Activated T-helper 2 cell treated with anti-CD3 and anti-CD28 coated beads, Interferon-gamma antibody, Interleukin-2, Interleukin-4, amounts not matched to agents 10 μg/mL and 5 μg/mL and 100 μg/mL, durations not matched to agents 14 hours and 24 hours and 36 hours (primary cell): ENCODE results near the gene PPT2. TPM values are rescaled to one million over a fixed set of nuclear protein-coding genes. Genes with fewer than 3 reads are reported as not detected.
"Not testable (repeated sequence)": the region's sequence is repeated elsewhere in the genome, so short reads cannot be mapped to it uniquely, and the experiment has no call there.

ENCODE experiments used
- DNase-seq: peaks from one replicate; pipeline ENCODE4 v3.0.0; 2021; ENCODE audit warnings: low spot score
- H3K27ac Mint-ChIP-seq: one replicate; pipeline ENCODE4 v1.8.0; 2021; ENCODE audit warnings: mixed read lengths
- H3K27me3 Mint-ChIP-seq: one replicate; pipeline ENCODE4 v1.8.0; 2021; ENCODE audit warnings: low read depth, mixed read lengths
- H3K36me3 Mint-ChIP-seq: one replicate; pipeline ENCODE4 v1.8.0; 2021; ENCODE audit warnings: low read depth, mixed read lengths
- H3K4me1 Mint-ChIP-seq: one replicate; pipeline ENCODE4 v1.8.0; 2021; ENCODE audit warnings: low read depth, mixed read lengths
- H3K4me3 Mint-ChIP-seq: one replicate; pipeline ENCODE4 v1.8.0; 2021; ENCODE audit warnings: low read depth, mild to moderate bottlenecking, moderate library complexity, mixed read lengths
- H3K9me3 Mint-ChIP-seq: one replicate; pipeline ENCODE4 v1.8.0; 2021; ENCODE audit warnings: mixed read lengths
- intact Hi-C: fragments of 100-400 bp; cut with micrococcal nuclease; formaldehyde crosslinking; loops from one replicate; pipeline ENCODE4 v1.15.1; 2023
- total RNA-seq: library from RNA; stranded (reverse); gene quantifications from 2 replicates; pipeline ENCODE4 v1.2.3, GENCODE V29; 2022

The PPT2 gene
- total RNA-seq, 1 donor from 2014 or later: 11.5 TPM

DNA sequence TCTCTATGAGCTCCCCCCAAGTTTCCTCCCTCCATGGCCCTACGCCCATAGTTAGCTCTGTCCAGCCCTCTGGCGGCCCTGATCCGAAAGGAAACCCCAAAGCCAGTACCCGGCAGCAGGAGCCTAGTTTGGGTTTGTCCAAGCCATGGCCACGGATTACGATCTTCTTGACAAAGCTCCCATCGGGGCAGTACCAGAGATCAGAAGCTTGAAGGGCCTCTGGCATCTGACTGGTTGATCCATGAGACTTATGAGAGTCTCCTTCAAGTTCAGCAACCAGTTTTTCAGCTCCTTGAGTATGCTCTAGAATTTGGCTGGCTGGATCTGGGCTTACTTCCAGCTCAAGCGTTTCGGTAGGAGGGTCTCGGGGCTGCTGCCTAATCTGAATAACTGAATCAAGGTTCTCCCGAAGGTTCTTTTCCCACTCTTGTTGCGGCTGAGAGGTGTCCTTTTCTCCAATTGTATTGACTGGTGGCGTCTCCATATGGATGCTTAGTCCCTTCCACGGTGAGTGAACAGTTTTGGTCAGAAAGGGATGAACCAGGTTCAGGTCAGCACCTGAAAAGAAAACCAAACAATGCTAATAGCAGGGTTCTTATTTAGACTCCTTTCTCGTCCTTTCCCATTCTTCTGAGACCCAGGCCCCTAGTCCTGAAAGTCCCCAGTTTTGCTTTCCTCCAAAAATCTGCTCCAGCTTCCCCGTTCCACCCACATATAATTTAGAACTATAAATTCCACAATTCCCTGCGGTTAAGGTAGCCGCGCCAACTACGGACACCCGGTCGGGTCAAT, 24.4 kb upstream of the PPT2 start:
- Mint-ChIP-seq H3K4me1 (peaks cover 36% of the 10 kb centered on the region), H3K27me3 (peaks cover 4% of the 10 kb centered on the region), H3K4me3 (peak overlapping the region; percentile 99), H3K27ac (peak overlapping the region; percentile 90), H3K9me3 (no peaks in the 10 kb centered on the region), H3K36me3 (peaks cover 16% of the 10 kb centered on the region)
- no peak for DNase-seq
- intact Hi-C loops: loop anchor here (1.0 kb wide), 1 partner anchor 25 kb away; the partner anchor contains the start of gene PPT2

GRCh38 chr6:32131439-32131948, 22.4 kb upstream of the PPT2 start:
- Mint-ChIP-seq H3K4me3 (peak overlapping the region; percentile 6), H3K27me3 (peaks cover 7% of the 10 kb centered on the region), H3K4me1 (peaks cover 28% of the 10 kb centered on the region), H3K27ac (no peak overlapping the region), H3K36me3 (peaks cover 6% of the 10 kb centered on the region), H3K9me3 (no peaks in the 10 kb centered on the region)
- DNase-seq: no peak
- intact Hi-C loops: no loop called here

- DNase-seq: no peak
- intact Hi-C loops: no loop called here
- peaks cover 22% of the 10 kb centered on the region for H3K4me1 Mint-ChIP-seq
- no peak overlapping the region for H3K27ac Mint-ChIP-seq
- peaks cover 7% of the 10 kb centered on the region for H3K27me3 Mint-ChIP-seq
- H3K36me3 Mint-ChIP-seq: no peaks in the 10 kb centered on the region
- H3K4me3 Mint-ChIP-seq: peak overlapping the region; percentile 30
- H3K9me3 Mint-ChIP-seq: no peaks in the 10 kb centered on the region
Observed at GRCh38 chr6:32132110-32132509, 21.8 kb upstream of the PPT2 start.

GRCh38 chr6:32133786-32134185, 20.2 kb upstream of the PPT2 start:
- intact Hi-C loops: no loop called here
- Mint-ChIP-seq H3K4me3 (no peak overlapping the region), H3K27me3 (peaks cover 7% of the 10 kb centered on the region), H3K9me3 (no peaks in the 10 kb centered on the region), H3K36me3 (no peaks in the 10 kb centered on the region), H3K4me1 (peaks cover 13% of the 10 kb centered on the region), H3K27ac (no peak overlapping the region)
- no peak for DNase-seq

DNA sequence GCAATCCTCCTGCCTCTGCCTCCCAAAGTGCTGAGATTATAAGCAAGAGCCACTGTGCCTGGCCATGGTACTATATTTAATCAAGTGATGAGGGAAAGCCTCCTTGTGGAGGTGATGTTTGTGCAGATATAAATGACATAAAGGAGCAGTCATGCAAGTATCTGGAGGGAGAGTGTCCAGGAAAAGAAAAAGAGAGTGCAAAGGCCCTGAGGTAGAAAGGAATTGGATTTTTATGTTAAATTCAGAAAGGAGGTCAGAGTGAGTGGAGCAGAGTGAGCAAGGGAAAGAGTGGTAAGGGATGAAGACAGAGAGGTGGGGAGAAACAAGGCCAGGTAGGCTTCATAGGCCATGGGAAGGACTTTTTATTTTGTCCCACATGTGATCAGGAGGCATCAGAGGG, 16.5 kb upstream of the PPT2 start:
- no peak for DNase-seq
- no peaks in the 10 kb centered on the region for H3K4me1 Mint-ChIP-seq
- no peak overlapping the region for H3K27ac Mint-ChIP-seq
- no peaks in the 10 kb centered on the region for H3K9me3 Mint-ChIP-seq
- no peaks in the 10 kb centered on the region for H3K36me3 Mint-ChIP-seq
- intact Hi-C loops: no loop called here
- H3K27me3 Mint-ChIP-seq: peaks cover 15% of the 10 kb centered on the region
- H3K4me3 Mint-ChIP-seq: no peak overlapping the region

GRCh38 chr6:32139590-32139989, 14.4 kb upstream of the PPT2 start:
- Mint-ChIP-seq H3K27ac (no peak overlapping the region), H3K9me3 (no peaks in the 10 kb centered on the region), H3K27me3 (peaks cover 13% of the 10 kb centered on the region), H3K4me1 (no peaks in the 10 kb centered on the region), H3K36me3 (no peaks in the 10 kb centered on the region), H3K4me3 (no peak overlapping the region)
- intact Hi-C loops: no loop called here
- DNase-seq: no peak

DNA sequence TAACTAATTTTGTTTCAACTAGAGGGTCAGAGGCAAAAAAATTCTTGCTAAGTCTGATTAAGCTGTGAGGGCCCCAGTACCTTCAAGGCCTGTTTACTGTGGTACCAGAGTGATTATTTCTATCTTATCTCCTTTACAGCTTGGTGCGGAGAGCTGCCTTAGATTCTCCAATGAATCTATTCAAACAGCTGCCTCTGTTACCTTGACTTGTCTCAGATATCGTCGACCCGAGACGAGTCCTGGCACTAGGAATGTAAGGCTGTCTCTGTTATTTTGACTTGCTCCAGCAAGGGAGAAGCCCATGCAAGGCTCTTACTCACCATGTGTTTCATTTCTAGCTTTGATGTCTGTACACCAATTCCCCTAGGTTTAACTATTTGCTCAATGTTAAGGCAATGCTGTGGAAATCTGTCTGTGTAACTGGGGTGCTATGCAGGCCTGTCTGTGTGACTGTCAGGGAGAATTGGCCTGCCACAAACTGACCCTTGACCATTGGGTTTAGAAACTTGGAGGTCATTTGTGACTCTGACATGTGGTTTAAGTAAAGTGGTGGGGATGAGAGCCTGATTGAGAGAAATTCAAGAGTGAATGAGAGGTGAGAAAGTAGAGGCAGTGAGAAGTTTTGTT, 13.4 kb upstream of the PPT2 start:
- Mint-ChIP-seq H3K4me1 (no peaks in the 10 kb centered on the region), H3K36me3 (no peaks in the 10 kb centered on the region), H3K4me3 (no peak overlapping the region), H3K27me3 (peaks cover 10% of the 10 kb centered on the region), H3K9me3 (no peaks in the 10 kb centered on the region), H3K27ac (no peak overlapping the region)
- DNase-seq: no peak
- intact Hi-C loops: no loop called here

DNA sequence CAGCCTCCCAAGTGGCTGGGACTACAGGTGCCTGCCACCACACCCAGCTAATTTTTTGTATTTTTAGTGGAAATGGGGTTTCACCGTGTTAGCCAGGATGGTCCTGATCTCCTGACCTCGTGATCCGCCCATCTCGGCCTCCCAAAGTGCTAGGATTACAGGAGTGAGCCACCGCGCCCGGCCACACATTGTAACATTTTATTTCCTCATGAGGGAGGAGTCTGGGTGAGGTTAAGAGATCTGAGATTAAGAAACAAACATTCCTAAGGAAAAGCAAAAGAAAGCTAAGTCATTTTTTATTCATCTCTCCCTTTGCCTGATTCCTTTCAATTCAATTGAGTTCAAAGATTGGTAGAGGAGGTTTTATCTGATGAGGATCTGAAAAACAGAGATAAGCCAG, 9.7 kb upstream of the PPT2 start:
- intact Hi-C loops, H3K27ac Mint-ChIP-seq, H3K36me3 Mint-ChIP-seq, H3K9me3 Mint-ChIP-seq, H3K4me3 Mint-ChIP-seq, DNase-seq: not testable (repeated sequence)
- Mint-ChIP-seq H3K4me1 (peaks cover 10% of the 10 kb centered on the region), H3K27me3 (peaks cover 40% of the 10 kb centered on the region)

DNA sequence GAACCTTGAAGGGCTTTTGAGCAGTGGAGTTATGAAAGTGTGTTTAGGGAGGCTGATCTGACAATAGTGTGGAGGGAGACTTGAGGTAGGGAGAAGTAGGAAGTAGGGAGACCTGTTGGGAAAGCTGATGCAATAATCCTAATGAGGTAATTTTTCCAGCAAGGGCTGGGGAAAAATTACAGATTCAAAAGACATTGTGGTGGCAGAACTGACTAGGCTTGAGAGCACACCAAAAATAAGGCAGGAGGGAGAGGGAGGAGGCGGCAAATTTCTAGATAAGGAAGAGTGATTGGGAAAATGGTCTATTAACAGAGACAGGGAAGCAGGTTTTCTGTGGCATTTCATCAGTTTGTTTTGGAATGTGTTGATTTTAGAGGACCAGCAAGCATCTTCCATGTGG, 7.7 kb upstream of the PPT2 start:
- H3K27me3 Mint-ChIP-seq: peaks cover 48% of the 10 kb centered on the region
- no peaks in the 10 kb centered on the region for H3K36me3 Mint-ChIP-seq
- no peak overlapping the region for H3K4me3 Mint-ChIP-seq
- no peak overlapping the region for H3K27ac Mint-ChIP-seq
- H3K9me3 Mint-ChIP-seq: no peaks in the 10 kb centered on the region
- intact Hi-C loops: no loop called here
- DNase-seq: no peak
- peaks cover 13% of the 10 kb centered on the region for H3K4me1 Mint-ChIP-seq

GRCh38 chr6:32146687-32147086, 7.3 kb upstream of the PPT2 start:
- no peaks in the 10 kb centered on the region for H3K36me3 Mint-ChIP-seq
- intact Hi-C loops: no loop called here
- no peaks in the 10 kb centered on the region for H3K9me3 Mint-ChIP-seq
- no peak overlapping the region for H3K27ac Mint-ChIP-seq
- DNase-seq: no peak
- peaks cover 13% of the 10 kb centered on the region for H3K4me1 Mint-ChIP-seq
- no peak overlapping the region for H3K4me3 Mint-ChIP-seq
- peaks cover 47% of the 10 kb centered on the region for H3K27me3 Mint-ChIP-seq

- H3K36me3 Mint-ChIP-seq: no peaks in the 10 kb centered on the region
- H3K4me1 Mint-ChIP-seq: peaks cover 13% of the 10 kb centered on the region
- no peaks in the 10 kb centered on the region for H3K9me3 Mint-ChIP-seq
- H3K4me3 Mint-ChIP-seq: no peak overlapping the region
- H3K27me3 Mint-ChIP-seq: peaks cover 51% of the 10 kb centered on the region
- no peak for DNase-seq
- intact Hi-C loops: no loop called here
- H3K27ac Mint-ChIP-seq: no peak overlapping the region
Observed at GRCh38 chr6:32147401-32148132, 6.4 kb upstream of the PPT2 start.

DNA sequence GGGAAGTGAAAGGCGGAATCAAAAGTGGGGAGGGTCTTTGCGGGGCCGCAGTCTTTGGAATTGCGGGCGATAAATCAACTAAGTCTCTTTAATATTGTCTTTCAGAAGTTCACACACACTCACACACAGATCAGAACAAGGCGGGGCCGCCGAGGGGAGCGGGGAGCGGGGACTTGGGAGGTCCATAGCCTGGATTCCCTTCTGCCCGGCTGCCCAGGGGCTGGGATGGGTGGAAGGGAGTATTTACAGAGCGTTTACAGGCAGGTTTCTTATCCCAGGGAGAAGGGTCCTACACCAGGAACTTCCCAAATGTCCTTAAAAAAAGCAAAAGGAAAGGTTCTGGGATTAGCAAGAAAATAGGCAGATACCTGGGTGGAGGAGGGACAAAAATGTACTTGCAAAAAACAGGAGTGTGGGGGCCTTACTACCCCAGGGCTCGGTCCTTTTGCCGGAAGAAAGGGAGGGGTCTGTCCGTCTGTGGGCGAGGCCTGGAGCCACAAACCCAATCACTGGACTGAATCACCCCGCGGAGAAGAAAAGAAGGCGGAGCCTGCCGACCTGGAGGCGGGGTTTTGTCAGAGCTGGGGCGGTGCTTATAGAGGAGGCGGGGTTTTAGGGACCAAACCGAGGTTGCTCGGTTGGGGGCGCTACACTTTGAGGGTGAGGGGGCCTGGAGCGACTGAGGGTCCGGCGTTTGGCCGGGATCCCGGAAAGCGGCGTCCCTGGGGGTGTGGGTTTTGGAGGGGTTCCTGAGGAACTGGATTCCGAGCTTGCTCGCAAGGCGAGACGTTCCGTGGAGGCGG, 5.5 kb upstream of the PPT2 start:
- peaks cover 18% of the 10 kb centered on the region for H3K4me1 Mint-ChIP-seq
- peaks cover 59% of the 10 kb centered on the region for H3K27me3 Mint-ChIP-seq
- no peaks in the 10 kb centered on the region for H3K9me3 Mint-ChIP-seq
- peak overlapping the region; percentile 78 for H3K4me3 Mint-ChIP-seq
- peak; percentile 60 for DNase-seq
- intact Hi-C loops: no loop called here
- H3K36me3 Mint-ChIP-seq: no peaks in the 10 kb centered on the region
- no peak overlapping the region for H3K27ac Mint-ChIP-seq
